ENCODE results near the gene TIMM29. TPM values are rescaled to one million over a fixed set of nuclear protein-coding genes. Genes with fewer than 3 reads are reported as not detected.

The TIMM29 gene
- total RNA-seq, 4 donors from 2014 or later, result 37.6 to 51.1 (median 40.9) TPM

DNA sequence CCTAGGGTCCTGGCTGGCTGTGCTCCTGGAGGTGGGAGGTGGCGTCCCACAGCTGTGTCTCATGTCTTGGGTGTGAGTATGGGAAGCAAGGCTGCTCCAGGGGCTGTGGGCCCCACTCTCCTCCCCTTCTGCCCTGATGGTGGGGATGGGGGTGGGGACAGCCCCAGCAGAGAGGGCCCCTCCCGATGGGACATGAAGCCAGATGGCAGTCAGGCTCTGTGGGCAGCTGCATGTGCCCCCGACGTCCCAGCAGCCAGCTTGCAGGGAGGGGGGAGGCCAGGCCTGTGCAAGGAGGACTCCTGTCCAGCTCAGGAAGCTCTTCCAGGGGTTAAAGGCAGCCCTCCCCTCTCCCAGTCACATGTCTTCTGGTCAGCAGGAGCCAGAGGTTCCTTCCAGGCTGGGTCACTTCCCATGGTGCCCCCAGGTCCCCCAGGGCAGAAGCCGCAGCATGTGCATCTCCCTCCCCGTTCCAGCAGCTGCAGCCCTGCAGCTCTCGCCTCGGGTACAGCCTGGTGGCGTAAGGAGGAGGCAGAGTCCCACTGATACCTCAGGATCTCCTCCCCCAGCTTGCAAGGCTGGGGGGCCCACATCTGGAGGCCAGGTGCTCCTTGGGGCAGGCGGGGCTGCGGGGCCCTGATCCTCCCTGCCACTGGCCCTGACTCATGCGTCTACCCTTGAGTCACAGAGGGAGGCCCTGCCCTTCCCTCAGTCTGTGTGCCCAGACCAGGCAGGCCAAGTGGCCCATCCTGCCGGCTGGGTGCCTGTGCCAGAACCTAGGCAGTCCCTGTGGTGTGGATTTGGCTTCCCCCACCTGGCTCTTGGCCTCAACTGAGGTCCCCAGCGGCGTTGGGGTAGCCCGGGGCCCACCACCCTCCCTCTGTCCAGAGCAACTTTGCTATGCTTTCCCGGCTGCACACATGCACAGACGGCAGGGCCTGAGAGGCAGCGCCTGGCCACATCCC, 13.2 kb upstream of the TIMM29 start:
- Histone ChIP-seq H3K4me3 (no peak overlapping the region), H3K27ac (peak overlapping the region in 1 of 4 donors; percentile 4), H3K36me3 (peaks cover 0 to 99% of the 10 kb centered on the region in 2 donors), H3K27me3 (no peaks in the 10 kb centered on the region), H3K4me1 (no peaks in the 10 kb centered on the region), H3K9me3 (no peaks in the 10 kb centered on the region)
- peak; percentile 48 for ATAC-seq
- 100% methylated on average over 1 of the region's 19 CpGs; no CpG with 5 or more reads in 1 of the 2 donors for WGBS, 2 donors (ENCODE audit: low coverage in 1 of 2)
- TF ChIP-seq POLR2AphosphoS5 (IDR thresholded peaks at IDR 0.05) (no peak), POLR2A (IDR thresholded peaks at IDR 0.05) (no peak), EP300 (IDR thresholded peaks at IDR 0.05) (no peak)
- TF ChIP-seq, protein P1, sequence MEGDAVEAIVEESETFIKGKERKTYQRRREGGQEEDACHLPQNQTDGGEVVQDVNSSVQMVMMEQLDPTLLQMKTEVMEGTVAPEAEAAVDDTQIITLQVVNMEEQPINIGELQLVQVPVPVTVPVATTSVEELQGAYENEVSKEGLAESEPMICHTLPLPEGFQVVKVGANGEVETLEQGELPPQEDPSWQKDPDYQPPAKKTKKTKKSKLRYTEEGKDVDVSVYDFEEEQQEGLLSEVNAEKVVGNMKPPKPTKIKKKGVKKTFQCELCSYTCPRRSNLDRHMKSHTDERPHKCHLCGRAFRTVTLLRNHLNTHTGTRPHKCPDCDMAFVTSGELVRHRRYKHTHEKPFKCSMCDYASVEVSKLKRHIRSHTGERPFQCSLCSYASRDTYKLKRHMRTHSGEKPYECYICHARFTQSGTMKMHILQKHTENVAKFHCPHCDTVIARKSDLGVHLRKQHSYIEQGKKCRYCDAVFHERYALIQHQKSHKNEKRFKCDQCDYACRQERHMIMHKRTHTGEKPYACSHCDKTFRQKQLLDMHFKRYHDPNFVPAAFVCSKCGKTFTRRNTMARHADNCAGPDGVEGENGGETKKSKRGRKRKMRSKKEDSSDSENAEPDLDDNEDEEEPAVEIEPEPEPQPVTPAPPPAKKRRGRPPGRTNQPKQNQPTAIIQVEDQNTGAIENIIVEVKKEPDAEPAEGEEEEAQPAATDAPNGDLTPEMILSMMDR (IDR thresholded peaks at IDR 0.05), result no peak

DNA sequence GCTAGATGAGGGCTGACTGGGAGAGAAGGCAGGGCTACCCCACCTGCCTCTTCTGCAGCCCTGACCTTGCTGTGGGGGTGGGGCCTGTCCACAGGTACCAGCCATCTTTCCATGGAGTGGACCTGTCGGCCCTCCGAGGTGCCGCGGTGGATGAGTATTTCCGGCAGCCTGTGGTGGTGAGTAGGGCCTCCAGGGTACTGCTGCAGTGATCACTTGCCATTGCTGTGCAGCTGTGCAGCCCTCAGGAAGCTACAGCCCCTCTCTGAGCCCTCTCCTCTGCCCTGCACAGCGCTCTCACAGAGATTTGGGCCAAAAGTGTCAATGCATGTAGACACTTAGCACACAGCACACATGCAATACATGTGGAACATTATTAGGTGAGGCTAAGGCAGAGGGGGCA, 12.0 kb upstream of the TIMM29 start:
- Histone ChIP-seq H3K4me1 (no peaks in the 10 kb centered on the region), H3K9me3 (no peaks in the 10 kb centered on the region), H3K27me3 (no peaks in the 10 kb centered on the region), H3K27ac (no peak overlapping the region), H3K4me3 (no peak overlapping the region), H3K36me3 (peaks cover 0 to 99% of the 10 kb centered on the region in 2 donors)
- WGBS, 2 donors (ENCODE audit: low coverage in 1 of 2), result no CpG with 5 or more reads among the region's 6 CpGs
- TF ChIP-seq, protein P1 (IDR thresholded peaks at IDR 0.05), result no peak
- no peak for TF ChIP-seq POLR2A (IDR thresholded peaks at IDR 0.05)
- no peak for TF ChIP-seq EP300 (IDR thresholded peaks at IDR 0.05)
- no peak for TF ChIP-seq POLR2AphosphoS5 (IDR thresholded peaks at IDR 0.05)
- no peak for ATAC-seq

DNA sequence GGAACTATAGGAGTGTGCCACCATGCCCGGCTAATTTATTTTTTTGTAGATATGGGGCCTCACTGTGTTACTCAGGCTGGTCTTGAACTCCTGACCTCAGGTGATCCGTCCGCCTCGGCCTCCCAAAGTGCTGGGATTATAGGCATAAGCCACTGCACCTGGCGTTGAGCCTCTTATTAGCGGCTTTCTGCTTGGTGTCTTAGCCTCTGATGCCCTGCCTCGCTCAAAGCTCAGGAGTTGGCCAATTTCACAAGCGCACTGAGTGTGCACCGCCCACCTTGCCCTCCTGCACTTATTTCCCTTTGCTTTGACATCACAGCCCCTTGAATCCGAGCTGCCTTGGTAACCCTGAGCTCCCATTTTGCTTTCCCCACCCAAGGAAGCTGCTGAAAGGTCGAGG, 10.3 kb upstream of the TIMM29 start:
- TF ChIP-seq, protein P1 (IDR thresholded peaks at IDR 0.05), result no peak
- TF ChIP-seq POLR2AphosphoS5 (IDR thresholded peaks at IDR 0.05) (no peak), POLR2A (IDR thresholded peaks at IDR 0.05) (no peak), EP300 (IDR thresholded peaks at IDR 0.05) (no peak)
- ATAC-seq, result no peak
- Histone ChIP-seq H3K4me3 (no peak overlapping the region), H3K4me1 (no peaks in the 10 kb centered on the region), H3K27me3 (no peaks in the 10 kb centered on the region), H3K27ac (no peak overlapping the region), H3K36me3 (peaks cover 0 to 99% of the 10 kb centered on the region in 2 donors), H3K9me3 (no peaks in the 10 kb centered on the region)
- 83 to 93% methylated on average over 3 to 7 of the region's 11 CpGs for WGBS, 2 donors (ENCODE audit: low coverage in 1 of 2)

DNA sequence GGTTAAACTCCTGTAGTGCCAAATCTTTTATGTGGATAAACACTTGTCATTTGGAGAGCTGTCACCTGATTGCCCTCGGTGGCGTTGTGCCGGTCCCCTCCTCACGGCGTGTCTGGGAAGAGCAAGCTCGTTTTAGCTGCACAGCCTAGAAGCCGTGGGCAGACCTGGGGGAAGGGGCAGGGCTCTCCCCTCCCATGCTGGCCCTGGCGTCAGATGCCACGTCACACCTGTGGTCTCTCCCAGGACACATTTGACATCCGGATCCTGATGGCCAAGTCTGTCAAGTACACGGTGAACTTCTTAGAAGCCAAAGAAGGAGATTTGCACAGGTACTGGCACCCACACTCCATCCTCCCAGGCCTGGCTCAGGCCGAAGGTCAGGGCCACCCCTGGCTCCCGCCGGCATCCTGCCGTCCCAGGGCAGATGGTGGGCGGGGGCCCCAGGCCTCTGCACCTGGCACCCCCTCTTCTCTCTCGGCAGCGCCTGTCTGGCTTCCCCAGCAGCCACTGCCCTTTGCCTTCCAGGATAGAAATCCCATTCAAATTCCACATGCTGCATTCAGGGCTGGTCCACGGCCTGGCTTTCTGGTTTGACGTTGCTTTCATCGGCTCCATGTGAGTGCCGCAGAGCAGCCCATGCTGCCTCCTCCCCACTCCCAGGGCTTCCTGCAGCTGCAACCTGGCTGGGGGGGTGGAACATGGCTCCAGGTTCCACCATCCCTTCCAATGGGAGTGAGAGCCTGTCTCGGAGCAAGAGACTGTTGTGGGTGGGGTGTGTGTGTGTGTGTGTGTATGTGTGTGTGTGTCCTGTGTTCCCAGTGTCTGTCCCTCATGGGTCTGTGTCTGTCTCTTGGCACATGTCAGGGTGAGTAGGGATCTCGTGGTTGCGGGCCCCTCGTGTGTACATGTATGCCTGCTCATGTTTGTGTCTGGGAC, 9.0 kb upstream of the TIMM29 start:
- H3K36me3 ChIP-seq, result peaks cover 0 to 99% of the 10 kb centered on the region in 2 donors
- 62% methylated on average over 7 of the region's 26 CpGs; no CpG with 5 or more reads in 1 of the 2 donors for WGBS, 2 donors (ENCODE audit: low coverage in 1 of 2)
- no peaks in the 10 kb centered on the region for H3K9me3 ChIP-seq

More for the DNA sequence above, 9.0 kb upstream of the TIMM29 start:
- H3K4me1 ChIP-seq, result no peaks in the 10 kb centered on the region
- no peak for TF ChIP-seq POLR2A (IDR thresholded peaks at IDR 0.05)
- no peak for TF ChIP-seq POLR2AphosphoS5 (IDR thresholded peaks at IDR 0.05)
- TF ChIP-seq, protein P1 (IDR thresholded peaks at IDR 0.05), result no peak
- H3K27me3 ChIP-seq, result no peaks in the 10 kb centered on the region
- no peak for ATAC-seq
- no peak overlapping the region for H3K4me3 ChIP-seq
- no peak overlapping the region for H3K27ac ChIP-seq
